ENCODE results near the gene LRGUK.

LRGUK gene

GRCh38 chr7:134184767-134185166 lies 57.6 kb downstream of the LRGUK start:
- Histone ChIP-seq H3K4me3 (ENCODE audit: control insufficient read depth in 1 of 7, extremely low read depth in 1 of 7, insufficient read depth in 4 of 7, low read depth in 2 of 7, low read length in 6 of 7) (no peak overlapping the region), H3K27me3 (replicated peaks in 2 of 5; ENCODE audit: control insufficient read depth in 4 of 5, insufficient read depth in 5 of 5, low read length in 4 of 5) (no peaks in the 10 kb centered on the region), H3K36me3 (ENCODE audit: control insufficient read depth in 4 of 4, insufficient read depth in 4 of 4, low read length in 3 of 4) (no peaks in the 10 kb centered on the region), H3K9me3 (ENCODE audit: control extremely low read depth in 1 of 5, control insufficient read depth in 4 of 5, insufficient read depth in 2 of 5, low read depth in 1 of 5, low read length in 4 of 5) (no peaks in the 10 kb centered on the region), H3K4me1 (ENCODE audit: control extremely low read depth in 1 of 4, control insufficient read depth in 4 of 4, insufficient read depth in 4 of 4, low read length in 3 of 4) (no peaks in the 10 kb centered on the region), H3K27ac (ENCODE audit: insufficient read depth in 1 of 2, low read depth in 1 of 2, low read length in 2 of 2, poor library complexity in 1 of 2, severe bottlenecking in 2 of 2) (no peak overlapping the region)
- DNase-seq: peak in 2 of 3 donors; percentile 31 to 42
- ChIA-PET CTCF (no interaction called here), POLR2A (no interaction called here)
- WGBS (ENCODE audit: insufficient coverage): 33% methylated on average over 1 of the region's 3 CpGs

GRCh38 chr7:134186027-134186426 lies 58.9 kb downstream of the LRGUK start:
- POLR2A ChIA-PET: no interaction called here
- Histone ChIP-seq H3K4me3 (ENCODE audit: control insufficient read depth in 1 of 7, extremely low read depth in 1 of 7, insufficient read depth in 4 of 7, low read depth in 2 of 7, low read length in 6 of 7) (no peak overlapping the region), H3K27me3 (replicated peaks in 2 of 5; ENCODE audit: control insufficient read depth in 4 of 5, insufficient read depth in 5 of 5, low read length in 4 of 5) (no peaks in the 10 kb centered on the region), H3K36me3 (ENCODE audit: control insufficient read depth in 4 of 4, insufficient read depth in 4 of 4, low read length in 3 of 4) (no peaks in the 10 kb centered on the region), H3K4me1 (ENCODE audit: control extremely low read depth in 1 of 4, control insufficient read depth in 4 of 4, insufficient read depth in 4 of 4, low read length in 3 of 4) (no peaks in the 10 kb centered on the region), H3K9me3 (ENCODE audit: control extremely low read depth in 1 of 5, control insufficient read depth in 4 of 5, insufficient read depth in 2 of 5, low read depth in 1 of 5, low read length in 4 of 5) (peaks cover 0 to 2% (median 0%) of the 10 kb centered on the region in 5 experiments), H3K27ac (ENCODE audit: insufficient read depth in 1 of 2, low read depth in 1 of 2, low read length in 2 of 2, poor library complexity in 1 of 2, severe bottlenecking in 2 of 2) (no peak overlapping the region)
- CTCF ChIA-PET: no interaction called here
- DNase-seq: no peak
- 45% methylated on average over 1 of the region's 3 CpGs for WGBS (ENCODE audit: insufficient coverage)

DNA sequence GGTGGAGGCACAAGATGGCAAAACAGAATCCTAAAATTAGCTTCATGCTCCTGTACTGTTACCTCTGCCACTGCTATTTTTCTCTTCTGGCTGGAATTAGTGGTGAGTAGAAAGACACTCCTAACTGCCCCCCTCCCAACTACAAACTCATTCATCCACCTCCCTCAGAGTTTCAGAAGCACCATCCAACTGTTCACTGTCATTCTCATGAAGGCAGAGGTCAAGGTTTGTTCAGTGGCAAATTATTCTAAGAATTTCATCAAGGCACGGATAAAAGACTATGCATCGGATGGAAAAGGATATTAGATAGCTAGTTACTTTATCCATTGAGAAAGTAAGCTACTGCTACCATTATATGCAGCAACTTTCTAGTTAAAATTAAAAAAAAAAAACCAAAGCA lies 59.7 kb downstream of the LRGUK start:
- Histone ChIP-seq H3K27me3 (replicated peaks in 2 of 5; ENCODE audit: control insufficient read depth in 4 of 5, insufficient read depth in 5 of 5, low read length in 4 of 5) (no peaks in the 10 kb centered on the region), H3K4me3 (ENCODE audit: control insufficient read depth in 1 of 7, extremely low read depth in 1 of 7, insufficient read depth in 4 of 7, low read depth in 2 of 7, low read length in 6 of 7) (no peak overlapping the region), H3K4me1 (ENCODE audit: control extremely low read depth in 1 of 4, control insufficient read depth in 4 of 4, insufficient read depth in 4 of 4, low read length in 3 of 4) (no peaks in the 10 kb centered on the region), H3K36me3 (ENCODE audit: control insufficient read depth in 4 of 4, insufficient read depth in 4 of 4, low read length in 3 of 4) (no peaks in the 10 kb centered on the region), H3K9me3 (ENCODE audit: control extremely low read depth in 1 of 5, control insufficient read depth in 4 of 5, insufficient read depth in 2 of 5, low read depth in 1 of 5, low read length in 4 of 5) (peaks cover 0 to 2% (median 0%) of the 10 kb centered on the region in 5 experiments), H3K27ac (ENCODE audit: insufficient read depth in 1 of 2, low read depth in 1 of 2, low read length in 2 of 2, poor library complexity in 1 of 2, severe bottlenecking in 2 of 2) (no peak overlapping the region)
- CTCF ChIA-PET: no interaction called here
- WGBS (ENCODE audit: insufficient coverage): no CpG with 5 or more reads among the region's 2 CpGs
- POLR2A ChIA-PET: no interaction called here
- DNase-seq: no peak

DNA sequence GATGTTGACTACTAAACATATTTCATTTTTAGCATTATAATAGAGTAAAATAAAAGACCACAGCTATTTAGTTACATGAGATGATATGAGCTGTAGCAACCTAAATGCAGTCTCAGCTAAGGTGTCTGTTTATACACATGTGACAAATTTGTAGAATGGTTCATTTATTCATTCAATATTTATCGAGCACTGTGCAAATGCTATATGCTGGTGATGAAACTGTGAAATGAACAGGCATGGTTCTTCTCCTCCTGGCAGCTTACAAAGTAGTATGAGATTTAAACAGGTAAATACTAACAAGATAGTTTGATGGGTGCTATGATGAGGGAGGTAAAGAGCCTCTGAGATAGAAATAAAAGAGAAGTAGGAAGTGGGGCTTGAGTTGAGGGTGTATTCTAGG lies 60.8 kb downstream of the LRGUK start:
- Histone ChIP-seq H3K4me1 (ENCODE audit: control extremely low read depth in 1 of 4, control insufficient read depth in 4 of 4, insufficient read depth in 4 of 4, low read length in 3 of 4) (no peaks in the 10 kb centered on the region), H3K27ac (ENCODE audit: insufficient read depth in 1 of 2, low read depth in 1 of 2, low read length in 2 of 2, poor library complexity in 1 of 2, severe bottlenecking in 2 of 2) (no peak overlapping the region), H3K9me3 (ENCODE audit: control extremely low read depth in 1 of 5, control insufficient read depth in 4 of 5, insufficient read depth in 2 of 5, low read depth in 1 of 5, low read length in 4 of 5) (peaks cover 0 to 5% (median 0%) of the 10 kb centered on the region in 5 experiments), H3K27me3 (replicated peaks in 2 of 5; ENCODE audit: control insufficient read depth in 4 of 5, insufficient read depth in 5 of 5, low read length in 4 of 5) (no peaks in the 10 kb centered on the region), H3K36me3 (ENCODE audit: control insufficient read depth in 4 of 4, insufficient read depth in 4 of 4, low read length in 3 of 4) (no peaks in the 10 kb centered on the region), H3K4me3 (ENCODE audit: control insufficient read depth in 1 of 7, extremely low read depth in 1 of 7, insufficient read depth in 4 of 7, low read depth in 2 of 7, low read length in 6 of 7) (no peak overlapping the region)
- CTCF ChIA-PET: no interaction called here
- POLR2A ChIA-PET: no interaction called here
- no CpG with 5 or more reads among the region's 1 CpG for WGBS (ENCODE audit: insufficient coverage)
- DNase-seq: no peak

GRCh38 chr7:134188311-134188710 lies 61.2 kb downstream of the LRGUK start:
- Histone ChIP-seq H3K4me1 (ENCODE audit: control extremely low read depth in 1 of 4, control insufficient read depth in 4 of 4, insufficient read depth in 4 of 4, low read length in 3 of 4) (no peaks in the 10 kb centered on the region), H3K4me3 (ENCODE audit: control insufficient read depth in 1 of 7, extremely low read depth in 1 of 7, insufficient read depth in 4 of 7, low read depth in 2 of 7, low read length in 6 of 7) (no peak overlapping the region), H3K9me3 (ENCODE audit: control extremely low read depth in 1 of 5, control insufficient read depth in 4 of 5, insufficient read depth in 2 of 5, low read depth in 1 of 5, low read length in 4 of 5) (peaks cover 0 to 5% (median 0%) of the 10 kb centered on the region in 5 experiments), H3K36me3 (ENCODE audit: control insufficient read depth in 4 of 4, insufficient read depth in 4 of 4, low read length in 3 of 4) (no peaks in the 10 kb centered on the region), H3K27me3 (replicated peaks in 2 of 5; ENCODE audit: control insufficient read depth in 4 of 5, insufficient read depth in 5 of 5, low read length in 4 of 5) (no peaks in the 10 kb centered on the region), H3K27ac (ENCODE audit: insufficient read depth in 1 of 2, low read depth in 1 of 2, low read length in 2 of 2, poor library complexity in 1 of 2, severe bottlenecking in 2 of 2) (no peak overlapping the region)
- CTCF ChIA-PET: no interaction called here
- POLR2A ChIA-PET: no interaction called here
- WGBS (ENCODE audit: insufficient coverage): 100% methylated on average over 3 of the region's 4 CpGs
- no peak for DNase-seq

DNA sequence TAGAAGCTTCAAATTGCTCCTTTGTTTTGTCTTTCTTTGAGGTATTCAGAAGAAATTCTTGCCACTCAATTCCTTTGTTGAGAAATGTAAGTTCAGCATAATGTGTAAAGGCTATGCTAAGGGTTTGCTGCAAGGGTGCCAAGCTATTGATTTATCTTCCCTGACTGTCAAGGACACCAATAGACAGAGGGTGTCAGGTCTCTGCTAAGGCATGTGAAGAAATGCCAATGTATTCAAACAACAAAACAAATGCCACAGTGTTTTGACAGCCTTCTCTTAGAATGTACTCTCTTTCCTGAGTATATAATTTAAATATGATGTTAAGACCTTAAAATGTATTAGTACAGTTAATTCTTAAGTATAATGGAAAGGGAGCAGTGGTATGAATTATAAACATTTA lies 62.4 kb downstream of the LRGUK start:
- Histone ChIP-seq H3K9me3 (ENCODE audit: control extremely low read depth in 1 of 5, control insufficient read depth in 4 of 5, insufficient read depth in 2 of 5, low read depth in 1 of 5, low read length in 4 of 5) (peaks cover 0 to 5% (median 0%) of the 10 kb centered on the region in 5 experiments), H3K36me3 (ENCODE audit: control insufficient read depth in 4 of 4, insufficient read depth in 4 of 4, low read length in 3 of 4) (no peaks in the 10 kb centered on the region), H3K4me1 (ENCODE audit: control extremely low read depth in 1 of 4, control insufficient read depth in 4 of 4, insufficient read depth in 4 of 4, low read length in 3 of 4) (no peaks in the 10 kb centered on the region), H3K27ac (ENCODE audit: insufficient read depth in 1 of 2, low read depth in 1 of 2, low read length in 2 of 2, poor library complexity in 1 of 2, severe bottlenecking in 2 of 2) (no peak overlapping the region), H3K4me3 (ENCODE audit: control insufficient read depth in 1 of 7, extremely low read depth in 1 of 7, insufficient read depth in 4 of 7, low read depth in 2 of 7, low read length in 6 of 7) (no peak overlapping the region), H3K27me3 (replicated peaks in 2 of 5; ENCODE audit: control insufficient read depth in 4 of 5, insufficient read depth in 5 of 5, low read length in 4 of 5) (no peaks in the 10 kb centered on the region)
- ChIA-PET CTCF (no interaction called here), POLR2A (no interaction called here)
- no peak for DNase-seq

DNA sequence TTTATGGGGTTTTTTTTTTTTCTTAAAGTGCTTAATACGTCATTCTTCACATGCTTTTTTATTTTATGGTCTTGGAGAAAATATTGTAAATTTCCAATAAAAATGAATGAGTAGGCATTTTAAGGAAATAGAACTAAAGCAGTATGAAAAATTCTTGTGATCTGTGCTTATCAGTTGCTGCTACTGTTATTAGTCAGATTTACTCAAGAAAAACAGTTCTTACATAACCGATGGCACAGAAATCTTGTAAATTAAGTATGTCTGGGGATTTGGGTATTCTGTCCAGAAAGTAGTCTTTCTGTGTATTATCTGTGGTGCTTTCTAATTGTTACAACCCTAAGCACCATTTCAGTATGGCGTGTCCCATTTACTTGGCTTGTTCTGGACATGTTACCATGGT lies 64.7 kb downstream of the LRGUK start:
- 100% methylated on average over 2 of the region's 3 CpGs for WGBS (ENCODE audit: insufficient coverage)
- ChIA-PET CTCF (no interaction called here), POLR2A (no interaction called here)
- H3K27me3 ChIP-seq (replicated peaks in 2 of 5; ENCODE audit: control insufficient read depth in 4 of 5, insufficient read depth in 5 of 5, low read length in 4 of 5): no peaks in the 10 kb centered on the region
- no peaks in the 10 kb centered on the region for H3K36me3 ChIP-seq (ENCODE audit: control insufficient read depth in 4 of 4, insufficient read depth in 4 of 4, low read length in 3 of 4)
- peaks cover 0 to 5% (median 0%) of the 10 kb centered on the region in 5 experiments for H3K9me3 ChIP-seq (ENCODE audit: control extremely low read depth in 1 of 5, control insufficient read depth in 4 of 5, insufficient read depth in 2 of 5, low read depth in 1 of 5, low read length in 4 of 5)
- no peak for DNase-seq
- no peak overlapping the region for H3K27ac ChIP-seq (ENCODE audit: insufficient read depth in 1 of 2, low read depth in 1 of 2, low read length in 2 of 2, poor library complexity in 1 of 2, severe bottlenecking in 2 of 2)
- no peaks in the 10 kb centered on the region for H3K4me1 ChIP-seq (ENCODE audit: control extremely low read depth in 1 of 4, control insufficient read depth in 4 of 4, insufficient read depth in 4 of 4, low read length in 3 of 4)
- H3K4me3 ChIP-seq (ENCODE audit: control insufficient read depth in 1 of 7, extremely low read depth in 1 of 7, insufficient read depth in 4 of 7, low read depth in 2 of 7, low read length in 6 of 7): no peak overlapping the region

All from common myeloid progenitor, CD34-positive (primary cell).